ENCODE results near the gene FUS. TPM values are rescaled to one million over a fixed set of nuclear protein-coding genes. Genes with fewer than 3 reads are reported as not detected.

The FUS gene
- total RNA-seq, 1 experiment from 2014 or later = 490 TPM

GRCh38 chr16:31213342-31213741 is 33.4 kb downstream of the FUS start:
- peaks cover 3% of the 10 kb centered on the region for H3K27me3 Mint-ChIP-seq (ENCODE audit: insufficient read depth, unreplicated experiment)
- peaks cover 11% of the 10 kb centered on the region for H3K4me1 Mint-ChIP-seq (ENCODE audit: low read depth, unreplicated experiment)
- no peak overlapping the region for H3K27ac Mint-ChIP-seq (ENCODE audit: unreplicated experiment)
- CTCF ChIA-PET = no interaction called here
- intact Hi-C loops (cut with micrococcal nuclease; ENCODE audit: unreplicated experiment) = no loop called here
- no peaks in the 10 kb centered on the region for H3K36me3 Mint-ChIP-seq (ENCODE audit: insufficient read depth, unreplicated experiment)
- Histone ChIP-seq H3K27me3 (replicated peaks; ENCODE audit: control insufficient read depth, insufficient read depth, low read length) (no peaks in the 10 kb centered on the region), H3K36me3 (ENCODE audit: control insufficient read depth, insufficient read depth, low read length) (no peaks in the 10 kb centered on the region; the same call in 1 of the 2 replicates), H3K4me1 (no peaks in the 10 kb centered on the region), H3K9me3 (no peaks in the 10 kb centered on the region), H3K4me3 (ENCODE audit: low read depth, low read length) (no peak overlapping the region)
- no TSS peak for BruUV-seq (replicated peaks)
- DNase-seq = no peak
- POLR2A ChIA-PET = no interaction called here
- TF ChIP-seq CTCF (IDR thresholded peaks at IDR 0.05; ENCODE audit: insufficient read depth in 1 of 2, low read depth in 1 of 2, low read length in 1 of 2, severe bottlenecking in 1 of 2, unreplicated experiment in 1 of 2) = no peak
- no peak overlapping the region for H3K4me3 Mint-ChIP-seq (ENCODE audit: unreplicated experiment)
- H3K9me3 Mint-ChIP-seq (ENCODE audit: unreplicated experiment) = no peaks in the 10 kb centered on the region

- Mint-ChIP-seq H3K36me3 (ENCODE audit: insufficient read depth, unreplicated experiment) (no peaks in the 10 kb centered on the region), H3K4me3 (ENCODE audit: unreplicated experiment) (peak within 1 kb of the TSS; percentile 70), H3K4me1 (ENCODE audit: low read depth, unreplicated experiment) (peaks cover 11% of the 10 kb centered on the region), H3K27ac (ENCODE audit: unreplicated experiment) (no peak within 1 kb of the TSS), H3K27me3 (ENCODE audit: insufficient read depth, unreplicated experiment) (peaks cover 3% of the 10 kb centered on the region), H3K9me3 (ENCODE audit: unreplicated experiment) (no peaks in the 10 kb centered on the region)
- H3K27me3 ChIP-seq (replicated peaks; ENCODE audit: control insufficient read depth, insufficient read depth, low read length) = no peaks in the 10 kb centered on the region
- no peak for TF ChIP-seq CTCF (IDR thresholded peaks at IDR 0.05; ENCODE audit: insufficient read depth in 1 of 2, low read depth in 1 of 2, low read length in 1 of 2, severe bottlenecking in 1 of 2, unreplicated experiment in 1 of 2)
- CTCF ChIA-PET = no interaction called here
- BruUV-seq (replicated peaks) = no TSS peak
- no peaks in the 10 kb centered on the region; the same call in 1 of the 2 replicates for H3K36me3 ChIP-seq (ENCODE audit: control insufficient read depth, insufficient read depth, low read length)
- H3K4me3 ChIP-seq (ENCODE audit: low read depth, low read length) = no peak within 1 kb of the TSS
- no peaks in the 10 kb centered on the region for H3K9me3 ChIP-seq
- no peaks in the 10 kb centered on the region for H3K4me1 ChIP-seq
- no peak for DNase-seq
- intact Hi-C loops (cut with micrococcal nuclease; ENCODE audit: unreplicated experiment) = no loop called here
- POLR2A ChIA-PET = no interaction called here
Measured at GRCh38 chr16:31213877-31214707, 34.2 kb downstream of the FUS start, which contains the start of gene TRIM72. TRIM72 (plus strand) TSS chr16:31214119; CDS start chr16:31214739, 620 bp downstream.

- peaks cover 3% of the 10 kb centered on the region for H3K27me3 Mint-ChIP-seq (ENCODE audit: insufficient read depth, unreplicated experiment)
- H3K27ac Mint-ChIP-seq (ENCODE audit: unreplicated experiment) = no peak overlapping the region
- ChIA-PET CTCF (no interaction called here), POLR2A (no interaction called here)
- no peak for DNase-seq
- no peak for TF ChIP-seq CTCF (IDR thresholded peaks at IDR 0.05; ENCODE audit: insufficient read depth in 1 of 2, low read depth in 1 of 2, low read length in 1 of 2, severe bottlenecking in 1 of 2, unreplicated experiment in 1 of 2)
- intact Hi-C loops (cut with micrococcal nuclease; ENCODE audit: unreplicated experiment) = loop anchor here (5.0 kb wide), 1 partner anchor 118 kb away; no protein-coding TSS in a partner anchor
- no peaks in the 10 kb centered on the region for H3K27me3 ChIP-seq (replicated peaks; ENCODE audit: control insufficient read depth, insufficient read depth, low read length)
- no peaks in the 10 kb centered on the region for H3K9me3 Mint-ChIP-seq (ENCODE audit: unreplicated experiment)
- no TSS peak for BruUV-seq (replicated peaks)
- peak overlapping the region; percentile 43; the same call in 1 of the 2 replicates for H3K4me3 ChIP-seq (ENCODE audit: low read depth, low read length)
- H3K4me1 Mint-ChIP-seq (ENCODE audit: low read depth, unreplicated experiment) = peaks cover 11% of the 10 kb centered on the region
- no peaks in the 10 kb centered on the region for H3K4me1 ChIP-seq
- peak overlapping the region; percentile 70 for H3K4me3 Mint-ChIP-seq (ENCODE audit: unreplicated experiment)
- H3K36me3 Mint-ChIP-seq (ENCODE audit: insufficient read depth, unreplicated experiment) = no peaks in the 10 kb centered on the region
- H3K36me3 ChIP-seq (ENCODE audit: control insufficient read depth, insufficient read depth, low read length) = no peaks in the 10 kb centered on the region; the same call in 1 of the 2 replicates
- no peaks in the 10 kb centered on the region for H3K9me3 ChIP-seq
Measured at GRCh38 chr16:31214708-31215286, 34.9 kb downstream of the FUS start.

All from Caco-2 (cell line).